HG02798 (cell line): ENCODE measurements around the gene IMPG2.

Source experiments
- ATAC-seq: cut with Tn5 transposase; IDR thresholded peaks from one replicate; pipeline ENCODE4 v1.9.1; 2021; ENCODE audit warnings: mild to moderate bottlenecking; ENCODE audit not compliant: unreplicated experiment, poor library complexity

The IMPG2 gene

DNA sequence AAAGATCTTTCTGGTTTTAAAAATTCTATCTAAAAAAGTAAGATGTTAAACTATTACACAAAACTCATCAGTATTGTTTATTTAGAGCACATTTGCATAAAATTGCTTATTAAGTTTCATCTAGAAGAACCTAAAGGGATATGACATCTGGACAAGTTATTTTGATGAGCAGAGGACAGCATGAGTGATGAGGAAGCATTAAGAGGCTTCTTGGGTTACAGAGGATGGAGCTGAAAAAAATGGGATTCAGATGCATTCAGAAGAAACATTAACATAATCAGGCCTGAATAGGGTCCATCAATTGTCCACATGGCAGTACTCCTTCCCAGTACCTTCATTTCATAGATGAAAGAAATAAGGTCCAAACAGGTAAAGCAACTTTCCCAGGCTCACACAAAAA, 41.6 kb downstream of the IMPG2 start:
- ATAC-seq, result no peak

- ATAC-seq, result no peak
Observed at GRCh38 chr3:101273608-101274007, 46.8 kb downstream of the IMPG2 start.

- no peak for ATAC-seq
Observed at GRCh38 chr3:101273156-101273555, 47.2 kb downstream of the IMPG2 start.

DNA sequence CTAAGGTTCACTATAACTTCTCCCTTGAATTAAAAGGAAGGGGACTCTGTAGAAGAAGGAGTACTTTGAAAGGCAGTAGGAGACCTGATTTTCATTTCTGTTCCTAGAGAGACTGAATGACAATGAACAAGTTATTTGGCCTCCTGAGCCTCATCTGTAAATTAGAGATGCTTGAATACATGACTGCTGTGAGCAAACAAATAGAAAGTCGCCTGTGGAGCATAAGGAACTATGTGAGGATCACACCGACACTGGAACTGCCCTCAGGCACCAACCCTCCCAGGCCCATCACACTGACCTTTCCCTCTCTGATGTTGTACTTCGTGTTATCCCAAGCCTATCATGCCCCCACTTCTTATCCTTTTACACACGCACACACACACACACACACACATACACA, 48.6 kb downstream of the IMPG2 start:
- no peak for ATAC-seq

GRCh38 chr3:101270149-101270548, 50.2 kb downstream of the IMPG2 start:
- ATAC-seq, result no peak

- ATAC-seq, result no peak
Observed at GRCh38 chr3:101268971-101269671, 51.3 kb downstream of the IMPG2 start.

- no peak for ATAC-seq
Observed at GRCh38 chr3:101268141-101268540, 52.2 kb downstream of the IMPG2 start.

GRCh38 chr3:101266566-101266965, 53.8 kb downstream of the IMPG2 start:
- no peak for ATAC-seq

- no peak for ATAC-seq
Observed at GRCh38 chr3:101266071-101266470, 54.3 kb downstream of the IMPG2 start.

DNA sequence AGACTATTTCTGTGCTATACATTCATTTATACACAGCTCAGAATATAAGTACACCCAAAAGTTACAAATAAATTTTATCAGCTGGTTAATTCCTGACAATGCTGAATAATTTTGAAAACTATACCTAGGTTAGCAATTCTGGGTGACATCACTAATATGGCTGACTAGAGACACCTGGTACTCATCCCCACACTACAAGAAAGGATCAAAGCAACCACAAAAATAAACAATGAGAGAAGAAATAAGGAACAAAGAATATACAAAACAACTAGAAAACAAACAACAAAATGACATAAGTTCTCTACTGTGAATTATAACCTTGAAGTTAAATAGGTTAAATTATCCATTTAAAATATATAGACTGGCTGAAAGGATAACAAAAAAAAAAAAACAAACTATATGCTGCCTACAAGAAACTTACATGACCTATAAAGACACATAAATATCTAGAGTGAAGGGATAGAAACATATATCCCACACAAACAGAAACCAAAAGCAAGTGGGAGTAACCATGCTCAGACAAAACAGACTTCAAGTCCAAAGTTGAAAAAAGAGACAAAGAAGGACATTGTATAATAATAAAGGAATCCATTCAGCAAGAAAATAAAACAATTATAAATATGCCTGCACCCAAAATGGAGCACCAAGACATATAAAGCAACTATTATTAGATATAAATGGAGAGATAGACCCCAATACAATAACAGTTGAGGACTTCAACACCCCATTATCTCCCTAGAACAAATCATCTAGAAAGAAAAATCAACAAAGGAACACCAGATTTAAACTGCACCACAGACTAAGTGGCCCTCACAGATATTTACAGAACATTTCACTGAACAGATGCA, 57.8 kb downstream of the IMPG2 start:
- ATAC-seq, result peak; percentile 85

DNA sequence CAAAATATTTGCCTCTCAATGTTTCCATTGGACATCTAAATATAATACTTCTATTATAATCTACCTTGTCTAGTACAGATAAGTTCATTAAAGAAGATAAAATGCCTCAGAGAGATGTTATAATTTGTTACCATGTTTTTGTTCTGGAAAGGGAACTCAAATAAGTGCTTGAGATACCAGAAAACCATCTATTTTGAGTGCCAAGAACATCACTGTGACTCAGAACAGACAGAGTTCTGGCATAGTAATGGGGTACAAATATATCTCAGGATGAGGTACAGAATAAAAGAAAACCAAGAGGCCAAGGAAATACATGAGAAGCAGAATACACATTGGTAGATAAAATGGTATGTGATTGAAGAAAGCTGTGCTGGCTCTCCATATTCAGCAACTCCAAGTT, 58.9 kb downstream of the IMPG2 start:
- ATAC-seq, result no peak

- no peak for ATAC-seq
Observed at GRCh38 chr3:101259485-101260341, 60.7 kb downstream of the IMPG2 start.

DNA sequence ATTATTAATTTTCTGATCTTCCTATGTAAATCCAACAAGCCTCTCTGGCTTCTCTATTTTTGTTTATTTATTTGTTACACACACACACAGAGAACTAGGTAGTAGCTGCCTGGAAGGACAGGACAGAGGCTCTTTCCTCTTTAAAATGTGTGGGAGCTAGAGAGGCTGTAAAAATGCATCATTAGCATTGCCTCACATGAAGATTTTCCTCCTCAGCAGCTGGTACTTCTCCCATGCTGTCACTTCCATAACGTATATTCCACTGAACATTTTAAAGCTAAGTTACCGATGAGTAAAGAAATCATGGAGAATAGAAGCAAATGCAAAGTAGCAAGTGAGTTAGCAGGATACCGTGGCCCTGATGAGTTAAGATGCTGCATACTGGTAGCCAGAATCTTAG, 63.9 kb downstream of the IMPG2 start:
- no peak for ATAC-seq

GRCh38 chr3:101255441-101255840, 64.9 kb downstream of the IMPG2 start:
- no peak for ATAC-seq

GRCh38 chr3:101253396-101253795, 67.0 kb downstream of the IMPG2 start:
- no peak for ATAC-seq

- ATAC-seq, result no peak
Observed at GRCh38 chr3:101252945-101253344, 67.4 kb downstream of the IMPG2 start.

- ATAC-seq, result no peak
Observed at GRCh38 chr3:101252307-101252706, 68.1 kb downstream of the IMPG2 start.

DNA sequence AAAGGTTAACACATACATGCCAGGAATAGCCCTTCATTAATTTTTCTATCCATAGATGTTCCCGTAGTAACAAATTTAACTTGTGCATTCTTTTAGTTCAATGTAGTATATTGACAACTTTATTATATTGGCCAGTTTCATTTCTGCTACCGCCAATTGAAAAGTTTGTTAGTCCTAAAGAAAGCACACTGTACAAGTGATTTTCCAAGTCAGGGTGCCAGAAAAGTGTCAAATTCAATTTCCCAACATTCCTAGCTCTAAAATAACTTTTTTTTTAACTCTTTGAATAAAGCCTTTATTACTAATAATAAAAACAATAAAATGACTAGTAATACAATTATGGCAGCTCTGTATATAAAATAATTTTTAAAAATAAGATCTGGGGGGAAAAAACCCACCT, 68.9 kb downstream of the IMPG2 start:
- no peak for ATAC-seq

DNA sequence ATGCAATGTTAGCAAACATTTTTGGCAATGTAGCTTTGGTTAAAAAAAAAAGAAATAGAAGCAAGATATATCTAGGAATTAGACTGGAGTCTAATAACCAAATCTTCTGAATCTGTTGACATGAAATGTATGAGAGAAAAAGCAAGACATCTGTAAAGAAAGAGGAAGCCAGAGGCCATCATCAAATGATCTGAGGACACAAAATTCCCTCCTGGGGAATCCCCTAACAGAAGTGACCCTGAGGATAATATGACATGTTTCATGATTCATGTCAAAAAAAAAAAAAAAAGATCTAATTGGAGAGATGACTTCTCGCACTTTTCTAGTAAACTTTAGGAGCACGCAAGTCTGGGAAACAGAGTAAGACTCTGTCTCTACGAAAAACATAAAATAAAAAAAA, 70.9 kb downstream of the IMPG2 start:
- no peak for ATAC-seq

DNA sequence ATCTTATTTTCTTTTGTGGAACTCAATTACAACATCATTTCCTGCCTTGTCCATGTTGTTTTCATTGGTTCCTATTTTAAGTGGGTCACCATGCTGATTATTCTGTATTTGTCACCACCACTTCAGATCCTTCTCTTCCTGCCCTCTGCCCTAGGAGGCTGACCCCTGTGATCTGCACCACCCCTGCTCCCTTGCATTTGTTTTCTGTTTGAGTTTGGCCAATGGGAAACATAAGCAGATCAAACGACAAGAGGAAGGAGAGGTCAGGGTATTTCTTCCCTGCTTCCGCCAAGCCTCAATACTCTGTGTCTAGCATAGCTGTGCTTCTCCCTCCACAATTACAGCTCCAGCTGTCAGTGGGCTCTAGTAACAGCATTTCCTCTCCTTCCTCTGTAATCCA, 71.6 kb downstream of the IMPG2 start:
- no peak for ATAC-seq

DNA sequence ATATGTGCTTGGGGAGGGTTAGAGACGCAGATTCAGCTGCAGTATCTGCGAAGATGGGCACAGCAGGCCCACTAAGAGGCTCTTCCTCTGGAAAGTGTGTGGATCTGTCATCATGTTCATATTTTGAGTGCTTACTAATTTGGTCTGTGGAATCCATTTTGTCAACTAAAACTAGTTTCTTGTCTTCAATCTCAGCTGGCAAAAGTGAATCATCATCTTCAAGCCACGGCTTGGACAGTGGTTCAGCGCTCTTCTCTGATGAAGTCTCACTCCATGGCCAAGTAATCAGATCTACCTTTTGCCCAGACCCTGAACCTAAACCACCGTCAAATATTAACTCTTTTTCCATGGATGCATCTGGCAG, 76.2 kb downstream of the IMPG2 start:
- no peak for ATAC-seq
